ENCODE data around the gene SGCG.

- TF ChIP-seq CTCF (IDR thresholded peaks at IDR 0.05) (no peak), POLR2A (IDR thresholded peaks at IDR 0.05) (no peak)
Measured at GRCh38 chr13:23320926-23321534, 140.3 kb downstream of the SGCG start.

Measured in sigmoid colon (tissue), 3 donors.